Uterus (tissue), 2 donors: ENCODE results near the gene CNTNAP5.

Source experiments
- POLR2A ChIP-seq, 2 donors: fragments of 450-650 bp; IDR thresholded peaks; one replicate each; pipeline ENCODE4 v1.6.1; 2016; ENCODE audit warnings: antibody characterized with exemption in 2 of 2, mild to moderate bottlenecking in 1 of 2, moderate library complexity in 1 of 2
- TF ChIP-seq, protein P1 (sequence below), 4 experiments: fragments of 200-600 bp in 2 of 4; fragments of 450-650 bp in 2 of 4; sonication (generic) in 2 of 4; IDR thresholded peaks; one replicate each; pipeline ENCODE4 v1.5.1; 2016 to 2019; ENCODE audit warnings: antibody characterized with exemption in 4 of 4, mild to moderate bottlenecking in 2 of 4, moderate library complexity in 1 of 4

DNA sequence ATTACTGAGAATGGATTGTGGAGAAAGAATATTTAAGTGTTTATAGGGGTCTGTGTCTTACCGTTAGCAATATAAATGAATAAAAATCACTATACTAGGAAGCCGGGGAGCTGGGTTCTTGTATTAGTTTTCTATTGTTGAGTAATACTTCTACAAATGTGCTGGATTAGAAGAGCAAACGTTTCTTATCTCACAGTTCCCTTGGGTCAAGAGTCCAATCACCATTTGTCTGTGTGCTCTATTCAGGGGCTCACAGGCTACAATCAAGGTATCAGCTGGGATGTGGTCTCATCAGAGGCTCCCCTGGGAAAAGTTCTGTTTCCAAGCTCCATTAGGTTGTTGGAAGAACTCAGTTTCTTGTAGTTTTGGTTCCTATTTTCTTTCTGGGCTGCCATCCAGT lies 790.9 kb downstream of the CNTNAP5 start:
- TF ChIP-seq, protein P1, sequence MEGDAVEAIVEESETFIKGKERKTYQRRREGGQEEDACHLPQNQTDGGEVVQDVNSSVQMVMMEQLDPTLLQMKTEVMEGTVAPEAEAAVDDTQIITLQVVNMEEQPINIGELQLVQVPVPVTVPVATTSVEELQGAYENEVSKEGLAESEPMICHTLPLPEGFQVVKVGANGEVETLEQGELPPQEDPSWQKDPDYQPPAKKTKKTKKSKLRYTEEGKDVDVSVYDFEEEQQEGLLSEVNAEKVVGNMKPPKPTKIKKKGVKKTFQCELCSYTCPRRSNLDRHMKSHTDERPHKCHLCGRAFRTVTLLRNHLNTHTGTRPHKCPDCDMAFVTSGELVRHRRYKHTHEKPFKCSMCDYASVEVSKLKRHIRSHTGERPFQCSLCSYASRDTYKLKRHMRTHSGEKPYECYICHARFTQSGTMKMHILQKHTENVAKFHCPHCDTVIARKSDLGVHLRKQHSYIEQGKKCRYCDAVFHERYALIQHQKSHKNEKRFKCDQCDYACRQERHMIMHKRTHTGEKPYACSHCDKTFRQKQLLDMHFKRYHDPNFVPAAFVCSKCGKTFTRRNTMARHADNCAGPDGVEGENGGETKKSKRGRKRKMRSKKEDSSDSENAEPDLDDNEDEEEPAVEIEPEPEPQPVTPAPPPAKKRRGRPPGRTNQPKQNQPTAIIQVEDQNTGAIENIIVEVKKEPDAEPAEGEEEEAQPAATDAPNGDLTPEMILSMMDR (IDR thresholded peaks at IDR 0.05) = no peak
- no peak for TF ChIP-seq POLR2A (IDR thresholded peaks at IDR 0.05)
